ENCODE measurements around the gene POLN. TPM values are rescaled to one million over a fixed set of nuclear protein-coding genes. Genes with fewer than 3 reads are reported as not detected.

The POLN gene
- total and polyA plus RNA-seq, 11 donors, result 0.38 to 4.5 (median 1.9) TPM

DNA sequence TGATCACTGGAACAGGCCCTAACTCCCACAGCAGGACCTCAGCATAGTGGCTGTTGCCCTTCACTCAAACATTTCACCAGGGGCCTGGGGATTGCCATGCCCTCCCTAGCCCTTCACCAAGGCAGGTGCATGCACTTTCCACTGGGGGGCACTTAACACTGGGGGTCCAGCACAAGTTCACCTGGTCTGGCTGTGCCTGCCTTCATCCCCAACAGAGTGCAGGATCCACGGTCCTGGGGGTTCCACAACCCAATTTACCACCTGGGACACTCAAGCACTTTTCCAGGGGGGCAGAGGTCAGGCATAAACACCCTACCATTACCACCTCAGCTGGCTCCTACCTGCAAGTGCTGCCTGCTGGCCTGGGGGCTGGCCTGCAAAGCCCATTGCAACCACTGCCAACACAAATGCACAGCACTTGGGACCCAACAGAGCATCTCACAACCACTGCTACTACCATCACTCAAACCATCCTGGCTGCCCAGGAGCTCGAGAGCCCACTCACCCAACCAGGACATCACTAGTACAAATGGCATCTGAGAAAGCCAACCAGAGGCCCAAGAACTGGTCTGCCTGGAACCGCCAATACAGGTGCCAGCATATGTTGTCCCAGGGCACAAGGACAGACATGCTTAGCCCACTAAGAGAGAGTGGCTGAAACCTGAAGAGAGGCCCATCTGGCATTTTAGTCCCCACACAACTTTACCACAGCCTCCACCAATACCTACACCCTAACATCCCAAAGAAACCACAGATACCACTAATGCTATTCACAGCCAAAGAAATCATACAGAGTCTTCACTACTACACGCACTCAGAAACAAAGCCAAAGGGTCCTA lies 139.7 kb downstream of the POLN start:
- H3K9me3 ChIP-seq, result peaks cover 0 to 33% (median 23%) of the 10 kb centered on the region in 12 donors
- ATAC-seq, result no peak
- 64 to 85% (median 81%) methylated on average over 4 of the region's 4 CpGs for WGBS, 4 donors
- H3K4me3 ChIP-seq, result no peak overlapping the region
- no peak overlapping the region for H3K27ac ChIP-seq
- H3K27me3 ChIP-seq, result peaks cover 0 to 28% (median 0%) of the 10 kb centered on the region in 9 donors
- H3K4me1 ChIP-seq, result no peaks in the 10 kb centered on the region
- DNase-seq, result no peak
- no peak for TF ChIP-seq POLR2A (IDR thresholded peaks at IDR 0.05)
- TF ChIP-seq, protein P1, sequence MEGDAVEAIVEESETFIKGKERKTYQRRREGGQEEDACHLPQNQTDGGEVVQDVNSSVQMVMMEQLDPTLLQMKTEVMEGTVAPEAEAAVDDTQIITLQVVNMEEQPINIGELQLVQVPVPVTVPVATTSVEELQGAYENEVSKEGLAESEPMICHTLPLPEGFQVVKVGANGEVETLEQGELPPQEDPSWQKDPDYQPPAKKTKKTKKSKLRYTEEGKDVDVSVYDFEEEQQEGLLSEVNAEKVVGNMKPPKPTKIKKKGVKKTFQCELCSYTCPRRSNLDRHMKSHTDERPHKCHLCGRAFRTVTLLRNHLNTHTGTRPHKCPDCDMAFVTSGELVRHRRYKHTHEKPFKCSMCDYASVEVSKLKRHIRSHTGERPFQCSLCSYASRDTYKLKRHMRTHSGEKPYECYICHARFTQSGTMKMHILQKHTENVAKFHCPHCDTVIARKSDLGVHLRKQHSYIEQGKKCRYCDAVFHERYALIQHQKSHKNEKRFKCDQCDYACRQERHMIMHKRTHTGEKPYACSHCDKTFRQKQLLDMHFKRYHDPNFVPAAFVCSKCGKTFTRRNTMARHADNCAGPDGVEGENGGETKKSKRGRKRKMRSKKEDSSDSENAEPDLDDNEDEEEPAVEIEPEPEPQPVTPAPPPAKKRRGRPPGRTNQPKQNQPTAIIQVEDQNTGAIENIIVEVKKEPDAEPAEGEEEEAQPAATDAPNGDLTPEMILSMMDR (IDR thresholded peaks at IDR 0.05), result no peak
- intact Hi-C loops (cut with DNase I), result no loop called here
- H3K36me3 ChIP-seq, result no peaks in the 10 kb centered on the region

DNA sequence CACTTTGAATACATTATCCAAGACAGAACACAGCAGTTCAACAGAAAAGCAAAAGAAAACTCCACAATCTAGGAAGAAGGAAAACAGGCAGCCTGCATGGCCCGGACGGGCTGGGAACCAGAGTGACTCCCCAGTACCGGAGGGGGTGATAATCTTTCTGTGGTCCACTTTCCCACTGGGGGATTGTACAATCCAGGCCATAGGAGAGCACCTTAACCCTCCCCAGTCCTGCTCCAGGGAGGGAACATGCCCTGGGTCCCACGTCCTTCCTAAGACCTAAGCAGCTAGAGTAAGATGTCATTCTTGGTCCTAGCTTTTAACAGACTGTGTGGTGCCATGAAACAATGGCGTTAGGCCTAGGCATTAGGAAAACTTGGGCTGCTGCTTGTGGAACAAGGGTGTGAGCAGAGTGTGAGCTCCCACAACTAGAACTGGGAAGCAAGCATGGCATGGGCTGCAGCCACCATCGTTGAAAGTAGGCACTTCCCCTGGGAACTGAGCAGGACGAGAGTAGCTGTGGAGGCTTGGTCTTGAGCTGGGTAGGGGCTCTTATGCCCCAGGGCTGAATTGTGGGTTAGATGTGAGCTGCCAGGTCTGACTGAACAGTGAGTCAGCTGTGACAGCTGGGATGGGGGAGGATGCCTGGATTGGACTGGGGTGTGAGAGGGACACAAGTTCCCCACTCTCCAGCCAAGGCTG lies 140.4 kb downstream of the POLN start:
- Histone ChIP-seq H3K4me1 (no peaks in the 10 kb centered on the region), H3K4me3 (no peak overlapping the region), H3K27ac (no peak overlapping the region), H3K9me3 (peaks cover 0 to 38% (median 23%) of the 10 kb centered on the region in 12 donors), H3K27me3 (peaks cover 0 to 28% (median 0%) of the 10 kb centered on the region in 9 donors), H3K36me3 (no peaks in the 10 kb centered on the region)
- TF ChIP-seq, protein P1 (IDR thresholded peaks at IDR 0.05), result no peak
- TF ChIP-seq POLR2A (IDR thresholded peaks at IDR 0.05), result no peak
- intact Hi-C loops (cut with DNase I), result no loop called here
- DNase-seq (no peak), ATAC-seq (no peak)
- WGBS, 4 donors, result 83 to 87% (median 85%) methylated on average over 7 of the region's 7 CpGs

DNA sequence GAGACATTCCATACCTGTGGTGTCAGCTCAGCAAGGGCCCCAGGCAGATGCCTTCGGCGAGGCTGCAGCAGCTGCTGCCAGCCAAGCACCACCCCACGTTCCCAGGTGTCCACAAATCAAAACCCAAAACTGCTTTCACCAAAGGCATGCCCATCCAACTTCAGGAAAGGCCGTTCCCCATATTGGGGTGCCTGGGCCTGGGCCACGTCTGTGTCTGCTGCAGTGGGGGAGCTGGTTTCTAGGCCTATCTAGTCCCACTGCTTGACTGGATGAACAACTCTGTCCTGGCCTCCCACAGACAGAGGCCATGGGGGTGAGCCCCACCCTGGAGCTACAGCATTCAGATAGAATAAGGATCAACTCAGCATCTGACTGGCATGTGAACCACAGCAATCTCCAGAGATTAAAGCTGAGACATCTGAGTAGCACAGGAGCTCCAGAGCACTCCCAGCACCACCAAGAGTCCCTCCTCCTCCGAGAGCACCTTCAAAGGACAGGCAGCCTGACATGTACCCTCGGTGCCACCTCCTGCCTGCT lies 145.8 kb downstream of the POLN start:
- no peaks in the 10 kb centered on the region for H3K36me3 ChIP-seq
- H3K27me3 ChIP-seq, result peaks cover 0 to 15% (median 0%) of the 10 kb centered on the region in 9 donors
- ATAC-seq (no peak), DNase-seq (no peak)
- no peak for TF ChIP-seq POLR2A (IDR thresholded peaks at IDR 0.05)
- TF ChIP-seq, protein P1 (IDR thresholded peaks at IDR 0.05), result no peak
- peaks cover 0 to 16% (median 0%) of the 10 kb centered on the region in 12 donors for H3K9me3 ChIP-seq
- H3K4me3 ChIP-seq, result no peak overlapping the region
- H3K27ac ChIP-seq, result no peak overlapping the region
- WGBS, 4 donors, result 70 to 80% (median 74%) methylated on average over 4 to 7 of the region's 7 CpGs
- H3K4me1 ChIP-seq, result no peaks in the 10 kb centered on the region
- intact Hi-C loops (cut with DNase I), result no loop called here
